GM19467 (cell line): ENCODE results near the gene LIFR.
"Not testable (repeated sequence)": the region's sequence is repeated elsewhere in the genome, so short reads cannot be mapped to it uniquely, and the experiment has no call there.

Experiments used
- ATAC-seq: cut with Tn5 transposase; IDR thresholded peaks from one replicate; pipeline ENCODE4 v1.9.1; 2021; ENCODE audit warnings: mild to moderate bottlenecking, moderate library complexity; ENCODE audit not compliant: unreplicated experiment

LIFR gene, protein sequence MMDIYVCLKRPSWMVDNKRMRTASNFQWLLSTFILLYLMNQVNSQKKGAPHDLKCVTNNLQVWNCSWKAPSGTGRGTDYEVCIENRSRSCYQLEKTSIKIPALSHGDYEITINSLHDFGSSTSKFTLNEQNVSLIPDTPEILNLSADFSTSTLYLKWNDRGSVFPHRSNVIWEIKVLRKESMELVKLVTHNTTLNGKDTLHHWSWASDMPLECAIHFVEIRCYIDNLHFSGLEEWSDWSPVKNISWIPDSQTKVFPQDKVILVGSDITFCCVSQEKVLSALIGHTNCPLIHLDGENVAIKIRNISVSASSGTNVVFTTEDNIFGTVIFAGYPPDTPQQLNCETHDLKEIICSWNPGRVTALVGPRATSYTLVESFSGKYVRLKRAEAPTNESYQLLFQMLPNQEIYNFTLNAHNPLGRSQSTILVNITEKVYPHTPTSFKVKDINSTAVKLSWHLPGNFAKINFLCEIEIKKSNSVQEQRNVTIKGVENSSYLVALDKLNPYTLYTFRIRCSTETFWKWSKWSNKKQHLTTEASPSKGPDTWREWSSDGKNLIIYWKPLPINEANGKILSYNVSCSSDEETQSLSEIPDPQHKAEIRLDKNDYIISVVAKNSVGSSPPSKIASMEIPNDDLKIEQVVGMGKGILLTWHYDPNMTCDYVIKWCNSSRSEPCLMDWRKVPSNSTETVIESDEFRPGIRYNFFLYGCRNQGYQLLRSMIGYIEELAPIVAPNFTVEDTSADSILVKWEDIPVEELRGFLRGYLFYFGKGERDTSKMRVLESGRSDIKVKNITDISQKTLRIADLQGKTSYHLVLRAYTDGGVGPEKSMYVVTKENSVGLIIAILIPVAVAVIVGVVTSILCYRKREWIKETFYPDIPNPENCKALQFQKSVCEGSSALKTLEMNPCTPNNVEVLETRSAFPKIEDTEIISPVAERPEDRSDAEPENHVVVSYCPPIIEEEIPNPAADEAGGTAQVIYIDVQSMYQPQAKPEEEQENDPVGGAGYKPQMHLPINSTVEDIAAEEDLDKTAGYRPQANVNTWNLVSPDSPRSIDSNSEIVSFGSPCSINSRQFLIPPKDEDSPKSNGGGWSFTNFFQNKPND

DNA sequence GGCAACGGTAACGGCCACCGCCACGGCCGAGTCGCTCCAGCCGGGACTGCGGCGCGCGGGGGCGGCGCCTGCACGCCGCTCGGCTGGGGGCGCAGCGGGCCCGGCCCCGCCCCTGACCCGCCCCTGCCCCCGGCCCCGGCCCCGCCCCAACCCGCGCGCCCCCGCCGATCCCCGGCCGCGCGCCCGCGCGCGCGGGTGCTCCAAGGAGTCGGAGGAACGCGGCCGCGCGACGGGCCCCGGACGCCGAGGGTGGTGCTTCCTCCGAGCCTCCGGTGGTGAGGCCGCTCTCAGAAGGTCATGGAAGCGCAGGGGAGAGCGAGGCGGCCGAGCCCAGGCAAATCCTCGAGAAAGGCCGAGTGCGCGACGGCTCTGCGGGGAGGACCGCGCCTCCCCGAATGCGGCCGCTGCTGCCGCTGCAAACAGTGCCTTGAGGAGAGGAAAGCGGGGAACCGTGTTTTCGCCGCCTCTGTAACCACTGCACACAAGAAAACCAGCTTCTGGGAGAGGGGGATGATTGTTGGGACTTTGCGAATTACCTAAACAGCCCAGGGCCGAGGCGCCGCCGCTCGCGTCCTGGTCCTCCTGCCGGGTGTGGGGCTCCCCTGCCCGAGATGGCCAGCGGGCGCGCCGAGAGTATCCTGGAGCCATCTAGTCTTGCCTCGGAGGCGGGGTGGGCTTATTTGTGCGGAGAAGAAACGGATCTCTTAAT is at the start of gene LIFR:
LIFR (minus strand) TSS at position 48 of the 709 bp plus-strand sequence. CDS start 25,999 bp downstream, outside the sequence.
- no peak for ATAC-seq

DNA sequence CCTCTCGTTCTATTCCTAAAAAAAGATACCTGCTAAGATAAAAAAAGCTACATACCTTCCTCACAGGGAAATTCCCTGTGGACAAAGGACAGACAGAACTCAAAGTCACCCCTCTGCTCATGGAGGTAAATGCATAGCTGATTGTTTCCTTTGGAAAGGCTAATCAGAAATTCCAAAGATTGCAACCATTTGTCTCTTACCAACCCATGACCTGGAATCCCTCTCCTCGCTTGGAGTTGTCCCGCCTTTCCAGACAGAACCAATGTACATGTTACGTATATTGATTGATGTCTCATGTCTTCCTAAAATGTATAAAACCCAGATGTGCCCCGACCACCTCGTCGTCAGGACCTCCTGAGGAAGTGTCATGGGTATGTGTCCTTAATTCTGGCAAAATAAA is 49.2 kb upstream of the LIFR start:
- ATAC-seq = no peak

DNA sequence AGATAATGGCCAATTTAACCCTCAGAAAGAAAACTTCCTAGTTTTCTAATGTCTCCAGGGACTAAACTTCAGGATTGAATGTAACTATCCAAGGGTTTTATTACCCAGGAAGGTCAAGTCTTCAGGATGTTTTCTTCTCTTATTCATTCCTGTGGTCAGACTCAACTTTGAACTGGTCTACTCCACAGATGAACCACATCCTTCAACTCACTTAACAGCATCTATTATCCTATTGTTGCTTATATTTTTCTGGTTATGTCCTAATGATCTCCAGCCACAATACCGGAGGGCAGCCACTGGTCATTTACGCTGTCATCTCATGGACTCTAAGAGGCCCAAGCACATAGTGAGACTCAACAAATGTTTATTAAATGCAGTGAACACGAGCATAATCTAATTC is 47.2 kb upstream of the LIFR start:
- no peak for ATAC-seq

DNA sequence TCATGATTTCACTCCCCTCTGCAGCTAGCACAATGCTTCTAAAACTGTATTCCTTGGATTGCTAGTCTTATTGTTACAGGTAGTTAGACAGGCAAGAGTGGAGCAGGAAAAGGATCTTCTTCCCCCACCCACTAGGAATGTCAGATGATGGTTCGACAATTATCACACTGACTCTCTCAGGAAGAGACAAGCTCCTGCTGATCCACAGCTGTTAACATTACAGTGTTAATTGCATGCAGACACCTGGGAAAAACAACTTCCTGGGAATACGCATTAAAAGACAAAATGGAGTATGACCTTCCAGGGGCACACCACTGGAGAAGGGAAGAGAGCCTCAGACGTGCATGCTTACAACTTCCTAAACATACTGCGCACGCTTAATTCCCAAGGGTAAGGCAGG is 46.2 kb upstream of the LIFR start:
- no peak for ATAC-seq

DNA sequence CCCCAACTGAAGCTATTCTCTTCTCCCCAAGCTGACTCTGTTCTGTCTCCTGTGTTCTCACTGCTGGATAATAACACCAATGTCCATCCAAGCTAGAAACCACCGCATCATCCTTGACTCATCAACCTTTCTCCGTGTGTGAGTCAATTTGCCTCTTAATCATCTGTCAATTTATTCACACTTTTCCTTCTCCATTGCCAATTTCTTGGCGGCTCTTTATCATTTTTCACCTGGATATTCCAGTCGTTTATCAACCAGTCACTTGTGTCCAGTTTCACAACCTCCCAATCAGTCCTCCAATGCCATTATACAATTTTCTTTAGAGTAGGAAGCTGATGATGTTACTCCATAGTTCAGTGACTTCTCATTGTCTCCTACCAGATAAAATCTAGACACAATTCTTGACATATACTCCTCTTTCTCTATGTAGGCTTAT is 45.4 kb upstream of the LIFR start:
- no peak for ATAC-seq

GRCh38 chr5:38601133-38601862 is 44.9 kb upstream of the LIFR start:
- no peak for ATAC-seq

GRCh38 chr5:38600329-38601045 is 44.0 kb upstream of the LIFR start:
- ATAC-seq = no peak

GRCh38 chr5:38599751-38600150 is 43.3 kb upstream of the LIFR start:
- not testable (repeated sequence) for ATAC-seq

DNA sequence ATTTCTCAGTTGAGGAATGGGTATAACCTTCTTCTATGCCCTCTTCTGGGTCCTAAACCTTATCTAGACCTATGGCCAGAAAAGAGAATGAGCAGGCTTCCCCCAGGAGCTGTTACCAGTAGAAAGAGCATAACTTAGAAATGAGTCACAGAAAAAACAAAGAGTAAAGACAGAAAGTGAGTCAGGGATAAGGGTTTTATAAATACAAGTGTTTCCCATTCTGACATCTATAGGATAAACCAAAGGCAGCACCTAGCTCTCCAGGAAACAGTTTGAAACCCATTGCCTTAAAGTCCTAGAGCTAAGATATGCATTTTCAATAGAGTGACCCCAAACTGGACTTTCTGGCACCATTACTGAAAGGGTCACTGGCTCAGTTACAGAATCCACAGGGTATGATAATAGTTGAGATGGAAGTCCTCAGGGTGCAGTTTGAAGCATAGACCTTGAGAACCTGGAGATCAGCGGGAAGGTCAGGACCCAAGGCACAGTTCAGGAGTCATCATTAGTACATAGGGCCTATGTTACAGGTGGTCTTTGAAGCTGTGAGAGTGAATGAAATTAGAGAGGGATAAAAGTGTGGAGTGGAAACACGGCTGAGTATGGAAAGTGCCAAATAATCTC is 42.7 kb upstream of the LIFR start:
- ATAC-seq = no peak

GRCh38 chr5:38598296-38598993 is 42.0 kb upstream of the LIFR start:
- no peak for ATAC-seq

DNA sequence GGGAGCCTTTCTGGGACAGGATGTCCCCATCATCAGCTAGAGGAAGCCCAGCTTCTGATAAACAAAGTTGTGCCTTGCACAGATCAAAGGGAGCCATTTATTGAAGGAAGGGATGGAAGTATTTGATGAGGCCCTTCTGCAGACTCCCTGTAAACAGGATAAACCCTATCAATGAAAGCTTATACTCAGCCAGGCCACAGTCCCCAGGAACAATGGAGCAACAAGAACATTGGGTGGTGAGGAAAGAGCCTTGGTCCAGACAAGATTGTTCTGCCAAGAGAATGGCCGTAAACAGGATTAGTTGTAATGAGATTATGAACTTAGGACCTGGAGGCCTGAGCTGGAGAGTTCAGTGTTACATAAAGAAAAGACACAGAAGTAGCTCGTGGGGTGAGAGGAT is 40.5 kb upstream of the LIFR start:
- ATAC-seq = no peak

GRCh38 chr5:38595132-38595745 is 38.8 kb upstream of the LIFR start:
- no peak for ATAC-seq

DNA sequence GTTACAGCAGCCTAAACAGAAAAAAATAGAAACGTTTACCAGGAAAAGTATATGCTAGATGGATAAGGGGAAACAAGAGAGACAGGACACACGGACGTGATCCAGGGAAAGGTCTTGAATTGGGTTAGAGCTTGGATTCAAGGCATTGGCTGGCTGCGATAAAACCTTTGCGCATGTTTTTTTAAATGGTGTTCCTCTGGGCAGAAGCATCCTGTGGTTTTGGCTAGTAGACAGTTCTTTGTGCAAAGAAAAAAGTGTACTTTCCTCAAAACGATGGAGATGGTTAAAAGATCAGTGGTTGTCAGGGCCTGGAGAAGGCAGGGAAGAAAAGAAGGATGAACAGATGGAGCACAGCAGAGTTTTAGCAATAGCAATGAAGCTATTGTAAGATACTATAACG is 37.5 kb upstream of the LIFR start:
- no peak for ATAC-seq

DNA sequence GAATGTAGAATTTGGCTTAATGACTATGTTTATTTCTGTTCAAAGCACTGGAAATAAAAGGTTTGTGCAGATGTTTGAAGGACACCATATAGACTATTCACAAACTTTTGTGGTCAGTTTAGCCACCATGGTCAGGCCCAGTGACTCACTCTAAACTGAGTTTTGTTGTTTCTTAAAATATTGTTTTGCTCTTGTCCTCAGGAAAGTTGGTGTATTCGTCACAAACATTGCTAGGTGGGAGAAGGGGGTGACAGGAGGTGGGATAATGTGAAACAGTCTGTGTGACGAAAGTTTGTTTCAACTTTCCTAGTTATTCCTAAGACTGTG is 35.0 kb upstream of the LIFR start:
- ATAC-seq = no peak

- ATAC-seq = no peak
Observed at GRCh38 chr5:38590838-38591522, 34.5 kb upstream of the LIFR start.

GRCh38 chr5:38589629-38590028 is 33.2 kb upstream of the LIFR start:
- ATAC-seq = no peak

DNA sequence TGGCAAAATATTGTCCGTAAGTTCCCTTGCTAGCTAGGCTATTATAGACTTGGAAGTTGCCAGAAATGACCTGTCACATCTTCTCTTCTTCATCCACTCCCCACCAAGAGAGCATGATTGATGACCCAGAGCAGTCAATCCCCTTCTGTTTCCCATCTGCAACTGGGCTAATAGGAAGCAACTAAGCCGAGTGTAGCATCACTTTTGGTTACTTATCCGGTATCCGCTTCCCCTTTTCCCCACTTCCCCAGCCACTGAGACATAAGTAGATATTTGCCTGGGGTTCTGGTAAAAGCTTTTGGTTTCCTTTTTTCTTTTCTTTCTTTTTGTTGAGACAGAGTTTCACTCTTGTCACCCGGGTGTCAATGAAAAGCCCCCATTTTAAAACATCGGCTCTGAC is 29.4 kb upstream of the LIFR start:
- ATAC-seq = no peak

DNA sequence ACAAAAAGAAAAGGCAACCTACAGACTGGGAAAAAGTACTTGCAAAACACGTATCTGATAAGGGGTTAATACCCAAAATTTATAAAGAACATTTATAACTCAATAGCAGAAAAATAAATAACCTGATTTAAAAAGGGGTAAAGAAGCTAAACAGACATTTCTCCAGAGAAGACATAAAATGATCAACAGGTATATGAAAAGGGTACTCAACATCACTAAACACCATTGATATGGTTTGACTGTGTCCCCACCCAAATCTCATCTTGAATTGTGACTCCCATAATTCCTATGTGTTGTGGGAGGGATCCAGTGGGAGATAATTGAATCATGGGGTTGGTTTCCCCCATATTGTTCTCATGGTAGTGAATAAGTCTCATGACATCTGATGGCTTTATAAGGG is 27.1 kb upstream of the LIFR start:
- no peak for ATAC-seq
